B cell (primary cell): ENCODE data around the gene FAM72A.

ENCODE experiments used
- CTCF ChIP-seq: fragments of 200-600 bp; IDR thresholded peaks from one replicate; pipeline ENCODE4 v1.8.0; 2022; ENCODE audit warnings: antibody characterized with exemption, mild to moderate bottlenecking
- EZH2 ChIP-seq: IDR thresholded peaks from 2 replicates; pipeline ENCODE4 v1.6.1; 2012; ENCODE audit warnings: borderline replicate concordance, low read depth, mild to moderate bottlenecking, moderate library complexity, low read length; ENCODE audit not compliant: insufficient read depth, poor library complexity, severe bottlenecking

GRCh38 chr1:206142011-206142410 is 60.6 kb downstream of the FAM72A start:
- TF ChIP-seq CTCF = no peak
- no peak for TF ChIP-seq EZH2
